ENCODE results near the gene BTBD9.

The BTBD9 gene

DNA sequence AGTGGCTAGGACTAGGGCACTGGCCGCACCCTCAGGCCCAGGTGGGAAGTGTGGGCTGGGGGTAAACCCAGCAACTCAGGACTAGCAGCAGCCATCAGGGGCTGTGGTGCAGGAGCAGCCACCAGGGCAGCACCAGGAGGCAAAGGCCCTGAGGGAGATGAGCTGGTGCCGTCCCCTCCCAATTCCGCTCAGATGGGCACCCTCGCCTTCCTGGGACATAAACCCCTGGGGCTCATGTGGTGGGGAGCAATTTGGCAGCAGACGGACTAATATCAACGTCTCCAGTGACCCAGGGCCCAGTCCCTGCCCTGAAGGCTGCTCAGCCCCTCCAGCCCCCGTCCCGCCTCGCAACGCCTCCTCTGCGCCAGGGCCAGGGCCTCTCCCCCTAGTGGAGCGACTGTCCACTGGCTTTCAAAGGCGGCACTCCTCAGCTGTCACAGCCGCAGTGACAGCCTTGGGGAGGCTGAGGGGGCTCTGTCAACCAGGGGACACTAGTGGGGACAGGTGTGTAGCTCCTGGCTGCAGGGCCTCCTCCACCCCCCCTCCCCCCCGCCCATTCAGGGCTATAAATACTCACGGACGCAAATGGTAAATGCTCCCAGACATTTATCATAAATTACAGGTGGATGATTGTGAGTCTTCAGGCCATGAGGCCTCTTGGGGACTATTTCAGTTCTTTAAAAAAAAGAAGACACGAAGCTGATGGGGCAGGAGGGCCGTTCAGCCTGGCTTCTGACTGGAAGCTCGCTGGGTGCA lies 470.3 kb downstream of the BTBD9 start:
- no peak for DNase-seq

DNA sequence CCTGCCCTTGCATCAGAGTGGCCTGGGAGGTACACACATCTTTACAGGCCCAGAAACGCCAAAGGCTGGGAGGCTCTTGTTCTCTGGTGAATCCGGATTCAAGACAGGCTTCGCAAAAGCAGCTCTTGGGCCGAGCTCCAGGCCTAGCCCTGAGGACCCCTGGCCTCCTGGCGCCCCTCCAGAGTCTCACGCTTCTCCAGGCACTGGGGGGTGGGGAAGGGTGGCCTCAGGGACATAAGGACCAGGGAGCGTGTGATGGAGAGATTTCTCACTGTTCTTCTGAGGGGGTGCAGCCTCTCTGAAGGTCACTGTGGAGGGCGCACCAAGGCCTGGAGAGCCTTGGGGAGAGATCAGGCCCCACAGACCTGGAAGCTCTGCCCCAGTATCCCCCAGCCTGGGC lies 471.0 kb downstream of the BTBD9 start:
- no peak for DNase-seq

DNA sequence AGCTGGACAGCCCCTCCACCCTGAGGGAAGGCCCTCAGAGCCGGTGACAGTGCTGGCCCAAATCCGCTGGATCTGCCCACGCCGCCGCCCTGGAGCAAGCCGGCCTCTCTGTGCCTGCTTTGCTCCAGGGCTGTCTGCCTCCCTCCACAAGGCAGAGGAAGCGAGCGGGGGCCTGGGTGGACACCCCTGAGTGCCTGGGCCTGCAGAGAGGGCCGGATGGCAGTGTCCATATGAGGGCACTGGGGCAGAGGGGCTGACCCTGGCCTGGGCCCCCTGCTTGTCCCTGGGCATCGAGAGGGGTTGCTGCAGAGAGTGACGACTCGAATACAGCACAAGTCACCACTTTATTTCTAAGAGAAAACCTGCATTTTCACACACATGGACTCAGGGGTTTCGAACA lies 471.6 kb downstream of the BTBD9 start:
- no peak for DNase-seq

DNA sequence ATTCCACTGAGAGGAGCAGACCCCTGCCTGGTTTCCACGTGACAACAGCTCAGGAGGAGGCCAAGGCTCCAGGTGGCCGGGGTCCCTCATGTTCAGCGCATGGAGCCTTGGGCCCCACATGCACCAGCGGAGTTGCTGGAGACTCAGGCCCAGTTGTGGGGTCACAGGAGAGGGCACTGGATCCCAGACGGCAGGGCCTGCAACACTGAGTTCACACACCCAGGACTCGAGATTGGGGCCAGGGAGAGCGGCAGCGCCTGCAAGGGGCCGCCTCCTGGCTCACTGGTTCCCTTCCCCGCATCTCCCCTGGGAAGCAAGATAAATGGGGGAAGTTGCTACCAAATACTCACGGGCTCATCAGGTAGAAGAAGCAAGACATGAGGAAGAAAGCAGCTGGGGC lies 472.1 kb downstream of the BTBD9 start:
- DNase-seq: no peak

DNA sequence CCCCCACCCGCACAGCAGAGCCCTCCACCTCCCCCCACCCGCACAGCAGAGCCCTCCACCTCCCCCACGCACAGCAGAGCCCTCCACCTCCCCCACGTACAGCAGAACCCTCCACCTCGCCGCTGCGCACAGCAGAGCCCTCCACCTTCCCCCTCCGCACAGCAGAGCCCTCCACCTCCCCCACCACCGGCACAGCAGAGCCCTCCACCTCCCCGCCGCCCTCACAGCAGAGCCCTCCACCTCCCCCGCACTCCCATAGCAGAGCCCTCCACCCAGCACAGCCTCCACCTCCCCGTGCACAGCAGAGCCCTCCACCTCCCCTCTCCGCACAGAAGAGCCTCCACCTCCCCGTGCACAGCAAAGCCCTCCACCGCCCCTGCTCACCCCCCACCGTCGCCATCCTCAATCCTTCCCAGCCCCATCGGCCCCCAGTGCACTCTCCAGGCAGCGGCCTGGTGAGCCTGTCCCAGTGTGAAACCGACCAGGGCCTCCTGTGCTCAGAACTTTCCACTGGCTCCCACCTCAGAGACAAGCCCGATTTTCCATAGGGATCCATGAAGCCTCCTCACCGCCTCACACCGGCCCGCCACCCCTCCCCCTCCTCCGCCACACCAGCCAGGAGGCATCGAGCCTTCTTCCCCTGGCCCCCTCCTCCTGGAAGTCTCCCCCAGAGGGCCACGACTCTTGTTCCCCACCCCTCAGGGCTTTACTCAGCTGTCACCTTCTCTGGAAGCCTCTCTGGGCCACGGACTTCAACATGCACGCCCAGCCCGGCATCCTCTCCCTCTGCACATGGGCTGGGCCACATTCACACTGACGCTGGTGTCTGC lies 473.1 kb downstream of the BTBD9 start:
- no peak for DNase-seq

DNA sequence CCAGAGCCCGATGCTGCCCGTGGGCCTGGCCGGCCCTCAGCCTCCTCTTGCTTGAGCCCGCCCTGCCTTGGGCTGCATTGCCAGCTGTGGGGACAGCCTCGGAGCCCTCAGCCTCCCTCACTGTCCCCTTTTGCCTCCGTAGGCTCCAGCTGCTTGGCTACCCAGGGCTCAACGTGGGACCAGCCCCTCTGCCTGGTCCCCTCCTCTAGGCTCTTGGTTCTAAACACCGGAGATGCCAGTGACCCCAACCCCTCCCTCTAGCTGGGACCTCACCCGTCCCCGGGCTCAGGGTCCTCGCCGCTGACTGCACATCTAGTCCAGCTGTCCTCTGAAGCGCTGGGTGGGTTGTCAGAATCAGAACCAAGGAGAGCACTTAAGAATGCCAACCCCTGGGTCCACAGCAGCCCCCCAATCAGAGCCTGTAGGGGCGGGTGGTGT lies 475.0 kb downstream of the BTBD9 start:
- DNase-seq: no peak

DNA sequence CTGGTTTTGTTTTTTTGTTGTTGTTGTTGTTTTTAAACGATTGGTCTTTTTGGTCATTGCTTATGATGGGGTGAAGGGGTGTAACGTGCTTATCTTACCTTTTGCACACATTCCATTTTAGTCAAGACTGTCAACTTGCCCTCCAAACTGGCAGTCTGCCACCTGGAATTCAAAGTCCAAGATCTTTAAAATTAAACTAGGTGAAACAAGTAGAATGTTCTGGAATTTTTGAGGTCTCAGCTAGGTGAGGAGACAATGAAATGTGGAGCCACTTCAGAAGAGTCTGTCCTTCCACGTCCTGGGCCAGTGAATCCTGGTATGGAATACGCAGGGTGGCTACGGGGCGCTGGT lies 475.6 kb downstream of the BTBD9 start:
- no peak for DNase-seq

DNA sequence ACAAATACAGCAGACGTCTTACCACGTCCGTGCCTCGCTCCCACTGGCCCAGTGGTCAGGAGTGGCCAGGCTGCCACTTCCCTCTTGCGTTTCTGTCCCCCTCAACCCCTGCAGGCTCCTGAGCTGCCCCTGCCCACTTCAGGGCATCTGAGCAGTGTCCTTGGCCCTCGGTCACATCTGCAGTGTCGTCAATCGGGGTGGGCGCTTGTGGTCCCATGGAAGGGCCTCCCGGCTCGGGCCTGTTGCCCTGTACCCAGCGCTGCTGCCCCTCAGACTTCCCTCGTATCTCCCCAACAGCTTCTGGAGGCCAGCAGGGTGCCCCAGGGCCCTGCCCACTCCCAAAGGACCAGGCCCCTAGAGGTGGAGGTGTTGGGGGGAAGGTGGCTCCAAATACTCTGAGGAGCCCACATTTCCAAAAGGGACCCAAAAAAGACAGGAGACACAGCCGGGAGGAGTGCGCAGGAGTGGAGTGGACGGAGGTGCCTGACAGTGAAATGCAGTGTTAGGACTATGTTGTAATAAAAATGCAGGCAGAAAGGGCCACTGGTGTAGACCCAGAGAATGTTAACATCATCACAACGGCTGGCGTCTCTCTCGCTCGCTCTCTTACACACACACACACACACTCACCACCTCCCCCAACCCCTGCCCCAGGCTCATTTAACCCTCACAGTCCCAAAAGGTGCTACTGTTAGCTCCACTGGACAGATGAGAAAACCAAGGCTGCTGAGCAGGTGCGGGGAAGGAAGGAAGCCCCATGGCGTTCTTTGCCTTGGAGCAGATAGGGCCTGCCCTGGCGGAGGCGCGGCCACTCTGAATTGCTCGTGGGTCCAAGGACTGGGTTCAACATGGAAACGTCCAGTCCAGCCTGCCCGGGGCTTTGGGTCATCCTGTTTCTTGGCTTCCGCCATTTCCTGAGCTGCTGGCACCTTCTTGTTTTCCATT lies 476.3 kb downstream of the BTBD9 start:
- no peak for DNase-seq

DNA sequence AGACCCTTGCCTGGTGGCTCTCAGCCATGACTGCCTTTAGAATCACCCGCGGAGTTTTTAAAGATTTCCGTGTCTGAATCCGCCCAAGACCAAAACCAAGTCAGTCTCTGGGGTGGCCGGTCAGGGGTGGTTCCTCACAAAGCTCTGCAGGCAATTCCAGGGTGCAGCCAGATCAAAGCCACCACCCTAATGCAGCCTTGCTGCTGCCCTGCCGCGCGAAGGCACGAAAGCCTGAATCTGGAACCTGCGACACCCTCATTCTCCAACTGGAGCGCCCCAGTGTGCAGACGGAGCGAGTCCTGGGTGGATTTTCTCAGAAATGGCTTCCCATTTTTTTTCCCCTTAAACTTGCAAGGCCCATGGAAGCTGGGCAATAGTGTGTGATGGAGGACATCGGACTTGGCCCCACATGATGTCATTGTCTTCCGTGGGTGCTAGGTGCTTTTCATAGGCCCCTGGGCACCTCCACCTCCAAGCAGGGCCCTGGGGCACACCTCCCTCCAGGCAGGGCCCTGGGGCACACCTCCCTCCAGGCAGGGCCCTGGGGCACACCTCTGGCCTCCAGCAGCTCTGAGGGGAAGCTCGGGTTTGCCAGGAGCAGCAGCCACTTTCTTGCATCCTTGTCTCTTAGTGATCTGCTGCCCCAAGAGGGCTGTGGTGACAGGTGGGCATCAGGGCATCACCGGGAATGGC lies 477.1 kb downstream of the BTBD9 start:
- no peak for DNase-seq

DNA sequence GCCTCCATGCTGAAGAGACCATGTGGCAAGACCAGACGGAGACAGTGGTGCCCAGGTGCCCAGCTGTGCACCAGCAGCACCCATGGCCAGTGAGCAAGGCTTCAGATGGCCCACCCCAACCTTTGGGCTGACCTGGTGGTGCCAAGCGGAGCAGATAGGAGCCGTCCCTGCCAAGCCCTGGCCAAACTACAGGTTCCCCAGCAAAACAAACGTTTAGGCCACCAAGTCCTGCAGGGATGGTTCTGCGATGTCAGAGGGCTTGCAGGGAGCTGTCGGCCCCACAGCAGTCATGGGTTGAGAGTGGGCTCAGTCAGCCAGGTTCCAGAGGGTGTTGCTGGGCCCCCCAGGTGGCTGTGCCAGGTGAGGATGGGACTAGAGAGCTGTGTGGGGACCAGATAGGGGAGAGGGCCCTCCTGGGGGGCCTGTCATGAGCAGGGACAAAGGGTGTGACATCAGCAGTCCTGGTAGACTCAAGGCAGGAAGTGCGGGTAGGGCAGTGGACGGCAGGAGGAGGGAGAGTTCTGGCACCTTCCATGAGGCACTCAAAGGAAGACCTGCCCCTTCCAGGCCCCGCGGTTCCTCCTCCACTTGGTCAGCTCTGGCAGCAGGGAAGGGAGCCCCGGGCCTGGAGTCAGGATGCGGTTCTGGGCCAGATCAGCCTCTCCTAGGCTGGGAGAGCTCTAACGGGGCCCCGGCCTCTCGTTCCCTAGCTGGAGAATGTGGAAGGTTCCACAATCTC lies 477.8 kb downstream of the BTBD9 start:
- no peak for DNase-seq

DNA sequence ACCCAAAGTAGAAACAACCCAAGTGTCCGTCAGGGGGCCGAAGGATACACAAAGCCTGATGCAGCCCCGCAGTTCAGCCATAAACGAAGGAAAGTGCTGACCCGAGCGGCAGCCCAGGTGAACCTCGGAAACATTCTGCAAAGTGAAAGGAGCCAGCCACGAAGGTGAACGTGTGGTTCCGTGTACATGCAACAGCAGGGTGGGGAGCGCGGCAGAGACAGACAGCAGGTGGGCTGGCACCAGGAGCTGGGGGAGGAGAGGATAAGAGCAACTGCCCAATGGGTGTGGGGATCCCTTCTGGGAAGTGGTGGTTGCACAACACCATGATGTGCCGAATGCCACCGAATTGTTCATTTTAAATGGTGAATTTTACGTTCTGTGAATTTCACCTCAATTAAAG lies 478.4 kb downstream of the BTBD9 start:
- DNase-seq: no peak

DNA sequence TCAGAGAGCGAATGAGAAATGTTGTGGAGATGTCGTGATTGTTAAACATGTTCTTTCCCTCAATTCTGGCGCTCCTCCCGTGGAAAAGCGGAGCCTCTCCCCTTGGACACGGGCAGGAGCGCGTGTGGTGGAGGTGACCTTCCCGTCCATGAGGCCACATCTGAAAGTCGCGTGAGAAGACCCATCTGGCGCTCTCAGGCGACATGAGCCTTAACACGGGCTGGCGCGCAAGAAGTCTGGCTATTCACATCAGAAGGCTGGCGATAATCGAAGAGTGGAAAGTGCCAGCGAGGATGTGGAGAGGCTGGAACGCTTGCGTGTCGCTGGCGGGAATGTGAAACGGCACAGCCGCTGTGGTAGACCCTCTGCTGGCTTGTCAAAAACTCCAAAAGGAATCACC lies 478.9 kb downstream of the BTBD9 start:
- DNase-seq: no peak

DNA sequence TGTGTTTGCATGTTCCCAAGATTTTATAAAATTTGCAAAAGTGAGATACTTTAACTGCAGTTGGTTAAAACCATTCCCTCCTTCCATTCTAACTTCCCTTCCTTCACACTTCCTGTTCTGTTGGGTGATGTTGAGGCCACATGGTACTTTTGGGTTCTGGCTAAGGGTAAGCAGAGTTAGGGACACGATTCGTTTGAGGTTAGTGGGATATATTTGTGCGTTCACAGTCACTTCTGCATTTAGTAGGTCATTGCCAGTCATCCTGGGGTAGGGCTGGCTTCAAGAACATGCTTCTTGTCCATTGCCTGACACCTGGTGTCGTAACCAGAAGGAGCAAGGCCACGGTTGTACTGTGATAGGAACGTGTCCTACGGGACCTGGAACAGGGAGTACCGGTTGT lies 480.1 kb downstream of the BTBD9 start:
- DNase-seq: no peak

DNA sequence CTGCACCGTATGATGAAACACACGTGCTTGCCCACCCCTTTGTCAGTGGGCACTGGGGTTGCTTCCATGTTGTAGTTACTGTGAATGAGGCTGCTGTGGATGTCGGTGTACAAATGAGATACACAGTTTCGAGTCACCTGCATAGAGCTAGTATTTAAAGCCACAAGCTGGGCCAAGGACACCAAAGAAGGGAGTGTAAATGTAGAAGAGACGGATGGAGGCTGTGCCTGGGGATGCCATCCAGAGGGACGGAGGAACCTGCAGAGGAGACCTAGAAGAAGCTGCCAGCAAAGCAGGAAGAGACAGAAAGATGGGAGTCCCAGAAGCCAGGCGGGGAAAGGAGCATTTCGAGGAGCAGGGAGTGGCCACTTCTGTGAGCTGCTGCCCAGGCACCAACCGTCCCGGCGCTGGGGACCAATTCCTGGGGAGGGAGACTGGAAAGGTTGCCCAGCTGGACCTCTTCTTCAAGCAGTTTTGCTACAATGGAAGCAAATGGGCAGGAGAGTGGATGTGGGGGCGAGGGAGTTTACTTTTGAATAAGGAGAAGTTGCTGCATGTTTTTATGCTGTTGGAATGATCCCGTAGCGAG lies 480.9 kb downstream of the BTBD9 start:
- no peak for DNase-seq

DNA sequence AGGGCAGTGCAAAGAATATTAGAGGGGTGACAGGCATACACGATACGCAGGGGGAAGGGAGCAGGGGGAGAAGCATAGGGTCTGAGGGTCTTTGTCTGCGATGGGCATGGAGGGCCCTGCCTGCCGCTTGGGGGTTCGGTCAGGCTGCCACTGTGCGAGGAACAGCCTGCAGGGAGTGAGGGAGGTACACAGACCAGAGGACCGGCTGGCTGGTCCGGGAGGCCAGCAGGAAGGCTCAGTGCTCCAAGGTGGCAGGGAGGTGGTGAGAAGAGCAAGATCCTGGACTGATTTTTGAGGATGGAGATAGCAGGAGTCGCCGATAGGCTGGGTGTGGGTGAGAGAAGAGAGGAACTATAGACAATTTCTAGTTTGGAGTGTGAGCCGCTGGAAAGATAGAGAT lies 481.8 kb downstream of the BTBD9 start:
- no peak for DNase-seq

DNA sequence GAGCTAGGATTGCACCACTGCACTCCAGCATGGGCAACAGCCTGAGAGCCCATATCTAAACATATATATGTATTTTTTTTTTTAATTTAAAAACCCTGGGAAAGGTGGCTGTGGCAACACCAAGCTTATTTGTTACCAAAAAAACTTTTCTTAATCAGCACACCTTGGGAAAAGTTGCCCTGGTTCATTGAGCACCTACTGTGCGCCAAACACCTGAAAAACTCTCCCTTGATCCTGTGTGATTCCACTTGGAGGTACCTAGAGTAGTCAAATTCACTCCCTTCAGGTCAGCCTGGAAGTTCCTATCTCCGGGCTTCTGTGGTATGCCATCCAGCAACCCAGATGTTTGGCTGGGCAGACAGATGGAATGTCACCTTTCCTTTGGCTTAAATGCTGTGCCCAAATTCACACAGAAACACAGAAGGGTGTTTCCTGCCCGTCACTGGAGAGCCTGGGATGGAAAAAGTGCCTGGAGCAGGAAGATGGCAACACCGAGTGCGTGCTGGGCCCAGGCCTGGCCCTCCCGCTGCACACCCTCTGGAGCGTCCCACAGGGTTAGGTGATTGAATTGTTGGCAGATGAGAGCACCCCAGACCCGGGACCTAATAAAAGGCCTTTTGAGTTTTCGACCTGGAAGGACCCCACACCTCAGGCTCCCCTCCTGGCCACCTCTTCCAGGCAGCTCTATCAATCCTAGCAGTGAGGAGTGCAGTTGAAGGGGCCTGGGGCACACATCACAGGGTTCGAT lies 482.7 kb downstream of the BTBD9 start:
- DNase-seq: no peak

DNA sequence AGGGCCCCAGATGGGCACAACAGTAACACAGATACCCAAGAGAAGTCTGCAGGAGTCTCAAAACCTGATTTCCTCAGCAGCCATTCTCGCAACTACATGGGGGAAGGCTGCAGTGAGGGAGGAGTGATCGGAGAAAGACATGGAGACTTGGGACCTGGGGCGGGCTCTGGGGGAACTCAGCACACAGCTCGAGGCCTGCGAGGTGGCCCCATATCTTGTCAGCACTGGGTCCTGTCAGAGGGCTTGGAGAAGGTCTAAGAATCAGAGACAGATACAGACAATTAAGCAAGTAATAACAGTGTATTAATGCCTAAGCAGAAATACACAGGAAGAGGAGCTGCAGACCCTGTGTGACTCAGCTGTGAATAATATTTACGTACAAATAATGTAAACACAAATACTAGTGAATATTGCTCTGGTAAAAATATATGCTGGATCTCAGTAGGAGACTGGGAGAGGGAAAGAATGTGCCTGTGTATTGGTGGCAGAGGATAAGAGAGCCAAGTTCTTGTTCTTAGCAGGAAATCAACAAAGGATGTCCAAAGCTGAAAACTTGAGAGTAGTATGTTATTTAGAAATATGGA lies 484.0 kb downstream of the BTBD9 start:
- no peak for DNase-seq

DNA sequence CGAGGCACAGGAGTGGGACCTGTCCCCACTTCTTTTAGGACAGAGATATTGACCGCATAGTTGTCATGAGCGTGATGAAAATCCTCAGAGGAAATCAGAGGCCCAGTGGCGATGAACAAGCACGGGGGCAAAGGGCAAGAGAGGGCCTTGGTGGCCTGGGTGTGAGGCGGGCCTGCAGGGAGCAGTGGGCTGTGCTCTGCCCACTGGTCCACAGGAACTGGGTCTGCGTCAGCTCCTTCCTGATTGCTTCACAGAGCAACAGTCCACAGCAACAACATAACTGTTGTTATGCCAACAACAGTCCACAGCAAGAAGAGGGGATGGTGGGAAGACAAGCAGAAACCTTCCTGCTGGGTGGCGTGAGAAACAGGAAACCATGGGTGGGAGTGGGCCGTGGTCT lies 484.6 kb downstream of the BTBD9 start:
- DNase-seq: no peak

DNA sequence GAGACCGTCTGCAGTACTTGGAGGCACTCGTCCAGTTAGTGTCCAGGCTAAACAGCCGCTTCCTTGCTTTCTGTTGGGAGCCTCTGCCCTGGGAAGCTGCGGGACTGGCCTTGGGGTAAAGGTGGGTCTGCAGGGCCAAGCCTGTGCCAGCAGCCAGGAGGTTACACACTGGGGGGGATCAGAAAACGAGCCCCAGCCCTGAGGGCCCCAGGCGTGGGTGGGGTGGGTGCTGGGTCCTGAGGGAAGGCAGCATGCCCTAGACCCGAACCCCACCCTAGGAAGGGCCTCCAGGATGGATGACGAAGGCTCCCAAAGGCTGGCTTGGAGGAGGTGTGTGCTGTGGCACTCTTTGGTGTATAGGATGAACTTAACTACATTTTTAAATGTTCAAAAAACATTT lies 485.0 kb downstream of the BTBD9 start:
- no peak for DNase-seq

DNA sequence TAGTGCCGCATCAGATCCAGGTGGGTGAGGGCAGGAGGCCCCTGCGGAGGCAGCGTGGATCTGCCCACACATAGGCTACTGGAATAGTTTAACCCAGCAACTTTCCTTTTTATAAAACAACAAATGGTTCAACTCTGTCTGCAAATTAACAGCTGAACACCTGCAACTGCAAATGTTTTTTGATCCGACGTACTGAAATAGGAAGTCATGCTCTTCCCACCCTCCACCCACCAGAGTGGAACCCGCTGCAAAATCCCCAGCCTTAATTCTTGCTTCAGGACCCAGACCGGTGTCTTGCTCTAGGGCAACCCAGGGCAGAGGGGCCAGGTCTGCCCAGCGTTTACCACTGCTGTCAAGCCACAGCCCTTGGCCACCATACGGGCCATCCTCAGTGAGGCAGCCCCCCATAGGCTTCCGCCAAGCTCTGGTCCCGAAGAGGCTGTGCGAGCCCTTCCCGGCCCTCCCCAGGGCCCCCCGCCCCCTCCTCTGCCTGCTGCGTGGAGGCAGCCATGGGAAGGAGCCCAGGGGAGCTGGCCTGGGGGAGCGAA lies 485.9 kb downstream of the BTBD9 start:
- no peak for DNase-seq

Measured in GDM1 (cell line).